A549 (cell line): Measurements from ENCODE around the gene SH2D3A. TPM values are rescaled to one million over a fixed set of nuclear protein-coding genes. Genes with fewer than 3 reads are reported as not detected.

Experiments
- ATAC-seq, 2 experiments: fragments of 200-7000 bp in 1 of 2; fragments of >200 bp in 1 of 2; cut with Nextera tagmentation in 1 of 2; cut with Tn5 transposase in 1 of 2; 3 replicates each; pipeline versions ENCODE4 v1.8.0 to v1.9.1; 2018 to 2020; ENCODE audit warnings: mild to moderate bottlenecking in 1 of 2, moderate library complexity in 1 of 2
- CTCF ChIA-PET: fragments of 300-600 bp; sonication (Branson Sonifier 250); formaldehyde crosslinking; extraction: SDS; loops from one replicate; lab custom pipeline; 2021; ENCODE audit warnings: antibody characterized with exemption, inconsistent platforms; lab: Yijun Ruan, JAX
- POLR2A ChIA-PET: fragments of 350-600 bp; formaldehyde crosslinking; extraction: SDS; loops from one replicate; lab custom pipeline; 2021; ENCODE audit warnings: antibody characterized with exemption, inconsistent platforms; lab: Yijun Ruan, JAX
- DNase-seq, 2 experiments: peaks; one replicate each; pipeline versions ENCODE4 v3.0.0 to v3.0.0-alpha.2; 2011 to 2016; ENCODE audit warnings: low read depth in 1 of 2, low spot score in 1 of 2
- FAIRE-seq: peaks from 2 replicates; lab custom pipeline; 2011; peaks lifted over from hg19 to GRCh38; lab: Jason Lieb, UNC
- H3K27ac ChIP-seq, 2 experiments: fragments of >200 bp; sonication (Bioruptor Twin); formaldehyde crosslinking; 3 replicates each; pipeline ENCODE4 v1.5.1; 2016 to 2017
- H3K4me1 ChIP-seq: fragments of >200 bp; sonication (Bioruptor Twin); formaldehyde crosslinking; 3 replicates; pipeline ENCODE4 v1.6.1; 2016
- H3K4me2 ChIP-seq: fragments of >200 bp; sonication (Bioruptor Twin); formaldehyde crosslinking; 3 replicates; pipeline ENCODE4 v1.6.1; 2016
- H3K4me3 ChIP-seq: fragments of >200 bp; sonication (Bioruptor Twin); formaldehyde crosslinking; 3 replicates; pipeline ENCODE4 v1.5.1; 2016
- H3K9me3 ChIP-seq: fragments of >200 bp; sonication (Bioruptor Twin); formaldehyde crosslinking; 3 replicates; pipeline ENCODE4 v1.6.1; 2016
- BHLHE40 ChIP-seq: IDR thresholded peaks from 2 replicates; pipeline ENCODE4 v1.6.1; 2012; ENCODE audit warnings: low read depth, low read length, inconsistent platforms
- CBX2 ChIP-seq: fragments of 200-600 bp; sonication (generic); IDR thresholded peaks from 2 replicates; pipeline ENCODE4 v1.6.1; 2016; ENCODE audit warnings: low read depth, mild to moderate bottlenecking, borderline replicate concordance
- CBX8 ChIP-seq: fragments of 200-600 bp; sonication (generic); IDR thresholded peaks from 2 replicates; pipeline ENCODE4 v1.6.1; 2016
- CEBPB ChIP-seq, 2 experiments: fragments of >200 bp in 1 of 2; sonication (Bioruptor Twin) in 1 of 2; formaldehyde crosslinking in 1 of 2; IDR thresholded peaks; 2 replicates each; pipeline ENCODE4 v1.6.1; 2012 to 2016
- CHD4 ChIP-seq: fragments of 200-600 bp; sonication (generic); IDR thresholded peaks from 2 replicates; pipeline ENCODE4 v1.6.1; 2016; ENCODE audit warnings: antibody characterized with exemption, mild to moderate bottlenecking, borderline replicate concordance
- EHF ChIP-seq: fragments of 250-450 bp; sonication (Bioruptor Pico); IDR thresholded peaks from 2 replicates; pipeline ENCODE4 v1.5.0; 2020; ENCODE audit warnings: mild to moderate bottlenecking
- EHMT2 ChIP-seq: fragments of 200-600 bp; sonication (generic); IDR thresholded peaks from 2 replicates; pipeline ENCODE4 v1.6.1; 2016; ENCODE audit warnings: antibody characterized with exemption, low read depth, mild to moderate bottlenecking, moderate library complexity
- ELK1 ChIP-seq: fragments of 150-350 bp; IDR thresholded peaks from 2 replicates; pipeline ENCODE4 v1.6.1; 2014; ENCODE audit warnings: low read depth, mild to moderate bottlenecking, low read length
- EP300 ChIP-seq, 2 experiments: fragments of >200 bp; sonication (Bioruptor Twin); formaldehyde crosslinking; IDR thresholded peaks; 2 replicates in 1 of 2; 3 replicates in 1 of 2; pipeline ENCODE4 v1.6.1; 2016 to 2017
- ESRRA ChIP-seq: fragments of 150-350 bp; IDR thresholded peaks from 2 replicates; pipeline ENCODE4 v1.6.1; 2014; ENCODE audit warnings: mild to moderate bottlenecking, low read length, borderline replicate concordance
- FOSB ChIP-seq: fragments of 250-450 bp; sonication (Bioruptor Pico); IDR thresholded peaks from 2 replicates; pipeline ENCODE4 v1.5.0; 2020; ENCODE audit warnings: mild to moderate bottlenecking, moderate library complexity
- FOXS1 ChIP-seq: fragments of 250-450 bp; sonication (Bioruptor Pico); IDR thresholded peaks from 2 replicates; pipeline ENCODE4 v1.5.0; 2020; ENCODE audit warnings: mild to moderate bottlenecking, moderate library complexity
- JUNB ChIP-seq: fragments of >200 bp; sonication (Bioruptor Twin); formaldehyde crosslinking; IDR thresholded peaks from 2 replicates; pipeline ENCODE4 v1.6.1; 2016
- KDM1A ChIP-seq: fragments of 200-600 bp; sonication (generic); IDR thresholded peaks from 2 replicates; pipeline ENCODE4 v1.6.1; 2016; ENCODE audit warnings: low read depth, mild to moderate bottlenecking
- MAFK ChIP-seq: fragments of 450-650 bp; IDR thresholded peaks from 2 replicates; pipeline ENCODE4 v1.6.1; 2014; ENCODE audit not compliant: partially characterized antibody
- MAZ ChIP-seq: fragments of 150-350 bp; IDR thresholded peaks from 2 replicates; pipeline ENCODE4 v1.6.1; 2014; ENCODE audit warnings: antibody characterized with exemption, low read depth, low read length, borderline replicate concordance
- NPAS2 ChIP-seq: fragments of 250-450 bp; sonication (Bioruptor Pico); IDR thresholded peaks from 2 replicates; pipeline ENCODE4 v1.8.0; 2022; ENCODE audit warnings: mild to moderate bottlenecking, moderate library complexity, borderline replicate concordance
- NR3C1 ChIP-seq: fragments of >200 bp; sonication (Bioruptor Twin); formaldehyde crosslinking; IDR thresholded peaks from 3 replicates; pipeline ENCODE4 v1.6.1; 2017
- PBX3 ChIP-seq: IDR thresholded peaks from 2 replicates; pipeline ENCODE4 v1.6.1; 2012
- POLR2A ChIP-seq: IDR thresholded peaks from 2 replicates; pipeline ENCODE4 v1.6.1; 2012; ENCODE audit warnings: mild to moderate bottlenecking, low read length
- RARB ChIP-seq: fragments of 250-450 bp; sonication (Bioruptor Pico); IDR thresholded peaks from 2 replicates; pipeline ENCODE4 v1.8.0; 2021; ENCODE audit warnings: mild to moderate bottlenecking, moderate library complexity
- REST ChIP-seq: fragments of 200-600 bp; sonication (generic); IDR thresholded peaks from 2 replicates; pipeline ENCODE4 v1.6.1; 2016; ENCODE audit warnings: antibody characterized with exemption, mild to moderate bottlenecking, moderate library complexity
- TP53 ChIP-seq: fragments of 250-450 bp; sonication (Bioruptor Pico); IDR thresholded peaks from 2 replicates; pipeline ENCODE4 v1.5.0; 2021; ENCODE audit warnings: mild to moderate bottlenecking, moderate library complexity
- USF2 ChIP-seq: fragments of 450-650 bp; IDR thresholded peaks from 2 replicates; pipeline ENCODE4 v1.6.1; 2014; ENCODE audit warnings: antibody characterized with exemption
- ZC3H11A ChIP-seq: fragments of 450-650 bp; IDR thresholded peaks from 2 replicates; pipeline ENCODE4 v1.6.1; 2014; ENCODE audit warnings: antibody characterized with exemption, mild to moderate bottlenecking
- ZFP36 ChIP-seq: fragments of 450-650 bp; IDR thresholded peaks from 2 replicates; pipeline ENCODE4 v1.6.1; 2014; ENCODE audit warnings: borderline replicate concordance; ENCODE audit not compliant: partially characterized antibody
- ZNF302 ChIP-seq: fragments of 250-450 bp; sonication (Bioruptor Pico); IDR thresholded peaks from 2 replicates; pipeline ENCODE4 v1.9.0; 2021; ENCODE audit warnings: inconsistent platforms, mild to moderate bottlenecking, moderate library complexity
- ZSCAN20 ChIP-seq: fragments of 250-450 bp; sonication (Bioruptor Pico); IDR thresholded peaks from 2 replicates; pipeline ENCODE4 v1.8.0; 2022; ENCODE audit warnings: mild to moderate bottlenecking, moderate library complexity
- WGBS: methylation state at CpG from one replicate; pipeline ENCODE4 v1.1.6; 2017; ENCODE audit errors: missing lambda C conversion rate; 5-methylcytosine and 5-hydroxymethylcytosine counted together
- polyA plus RNA-seq, 4 experiments: library from polyadenylated mRNA; depleted of rRNA in 3 of 4; stranded (reverse); fragments of >200 nt; fragmentation: RNase III in 1 of 4; extraction: RNeasy Plus Mini Kit Qiagen cat#74134 plus additional on column Dnase treatment in 1 of 4; gene quantifications; 2 replicates in 3 of 4; 3 replicates in 1 of 4; pipeline ENCODE4 v1.2.3, GENCODE V29; 2011 to 2017

Gene SH2D3A
- polyA plus RNA-seq, 2 of the 4 experiments (the other 2 are of a cell fraction), result 6.7 to 10.0 TPM

- H3K4me2 ChIP-seq, result peak overlapping the region; percentile 73
- peak overlapping the region in 1 of 2 experiments; percentile 83; a peak in 3 of 6 replicates for H3K27ac ChIP-seq
- ATAC-seq (no peak), DNase-seq (no peak), FAIRE-seq (no peak)
- POLR2A ChIA-PET, result no interaction called here
- H3K4me1 ChIP-seq, result peaks cover 48% of the 10 kb centered on the region
- 94% methylated on average over 5 of the region's 6 CpGs for WGBS
- CTCF ChIA-PET, result no interaction called here
- no peak overlapping the region for H3K4me3 ChIP-seq
- no peaks in the 10 kb centered on the region for H3K9me3 ChIP-seq
- no peak for TF ChIP-seq POLR2A
- no peak for TF ChIP-seq ZC3H11A
- TF ChIP-seq ESRRA, result no peak
- no peak for TF ChIP-seq CEBPB (IDR thresholded peaks at IDR 0.05)
- TF ChIP-seq RARB (CRISPR knock-in tag), result no peak
- TF ChIP-seq KDM1A, result no peak
- no peak for TF ChIP-seq CHD4
- no peak for TF ChIP-seq BHLHE40
Measured at GRCh38 chr19:6719540-6719861, 47.7 kb downstream of the SH2D3A start.

GRCh38 chr19:6718741-6719539, 48.3 kb downstream of the SH2D3A start:
- ChIA-PET POLR2A (no interaction called here), CTCF (no interaction called here)
- FAIRE-seq (no peak), DNase-seq (peak; percentile 58 to 63), ATAC-seq (peak; percentile 44 to 57; a peak in 3 of 6 replicates)
- H3K27ac ChIP-seq, result peak overlapping the region in 1 of 2 experiments; percentile 83; a peak in 3 of 6 replicates
- TF ChIP-seq EHF (CRISPR knock-in tag) (no peak), JUNB (no peak), PBX3 (no peak), EP300 (IDR thresholded peaks at IDR 0.05) (no peak), TP53 (CRISPR knock-in tag) (no peak), CBX8 (no peak), NPAS2 (CRISPR knock-in tag) (no peak), ZFP36 (no peak), EHMT2 (no peak), CBX2 (no peak), ZSCAN20 (CRISPR knock-in tag) (no peak), ZNF302 (CRISPR knock-in tag) (no peak)
- H3K4me2 ChIP-seq, result peak overlapping the region; percentile 73; the same call in 2 of the 3 replicates
- no peaks in the 10 kb centered on the region for H3K9me3 ChIP-seq
- H3K4me3 ChIP-seq, result no peak overlapping the region
- peaks cover 45% of the 10 kb centered on the region for H3K4me1 ChIP-seq
- WGBS, result 67% methylated on average over 16 of the region's 21 CpGs

GRCh38 chr19:6718111-6718740, 49.0 kb downstream of the SH2D3A start:
- CTCF ChIA-PET, result no interaction called here
- 84% methylated on average over 13 of the region's 23 CpGs for WGBS
- FAIRE-seq, result no peak
- no peak for DNase-seq
- H3K4me1 ChIP-seq, result peaks cover 38% of the 10 kb centered on the region
- no peak overlapping the region for H3K4me3 ChIP-seq
- no peak for TF ChIP-seq USF2
- TF ChIP-seq MAZ, result no peak
- TF ChIP-seq ZNF302 (CRISPR knock-in tag), result no peak
- TF ChIP-seq FOSB (CRISPR knock-in tag), result no peak
- no peak for TF ChIP-seq FOXS1 (CRISPR knock-in tag)
- no peak for TF ChIP-seq NR3C1
- no peak for TF ChIP-seq MAFK
- TF ChIP-seq NPAS2 (CRISPR knock-in tag), result no peak
- no peak for TF ChIP-seq ELK1
- no peak for TF ChIP-seq REST
- H3K9me3 ChIP-seq, result no peaks in the 10 kb centered on the region
- POLR2A ChIA-PET, result no interaction called here
- ATAC-seq, result no peak
- no peak overlapping the region for H3K27ac ChIP-seq
- no peak overlapping the region for H3K4me2 ChIP-seq
